Esophagus mucosa (tissue), 1 donor: Measurements from ENCODE around the gene KCTD16. TPM values are rescaled to one million over a fixed set of nuclear protein-coding genes. Genes with fewer than 3 reads are reported as not detected.

Experiments used
- ATAC-seq: fragments of 200-7000 bp; cut with Tn5 transposase; one replicate; pipeline ENCODE4 v1.9.1; 2020
- total RNA-seq: library from RNA; stranded (reverse); gene quantifications from one replicate; pipeline ENCODE4 v1.2.4, GENCODE V29; 2023
- donor health status: DM: yes; HTN: yes; CAD: no.

Gene KCTD16
- total RNA-seq, 1 donor from 2014 or later = not detected

- no peak for ATAC-seq
These were observed 2.7 kb upstream of the KCTD16 start for GRCh38 chr5:144167998-144168397.

- ATAC-seq = peak; percentile 2
These were observed 783 bp upstream of the KCTD16 start for GRCh38 chr5:144169904-144170275.

- ATAC-seq = no peak
These were observed 3.1 kb downstream of the KCTD16 start for GRCh38 chr5:144173766-144174165.

- no peak for ATAC-seq
These were observed 6.9 kb downstream of the KCTD16 start for GRCh38 chr5:144177548-144177947.

- ATAC-seq = no peak
These were observed 8.6 kb downstream of the KCTD16 start for GRCh38 chr5:144179226-144179625.

GRCh38 chr5:144183254-144183889 lies 12.7 kb downstream of the KCTD16 start:
- ATAC-seq = no peak

GRCh38 chr5:144187699-144188294 lies 17.1 kb downstream of the KCTD16 start:
- ATAC-seq = peak; percentile 59

- ATAC-seq = peak; percentile 44
These were observed 19.2 kb downstream of the KCTD16 start for GRCh38 chr5:144189800-144190429.

GRCh38 chr5:144191531-144191930 lies 20.9 kb downstream of the KCTD16 start:
- no peak for ATAC-seq

- peak; percentile 57 for ATAC-seq
These were observed 21.3 kb downstream of the KCTD16 start for GRCh38 chr5:144191998-144192397.

- ATAC-seq = no peak
These were observed 22.0 kb downstream of the KCTD16 start for GRCh38 chr5:144192661-144193060.

- ATAC-seq = no peak
These were observed 23.5 kb downstream of the KCTD16 start for GRCh38 chr5:144194144-144194543.

GRCh38 chr5:144195448-144195847 lies 24.8 kb downstream of the KCTD16 start:
- no peak for ATAC-seq

- ATAC-seq = no peak
These were observed 25.9 kb downstream of the KCTD16 start for GRCh38 chr5:144196612-144197011.

- ATAC-seq = peak; percentile 77
These were observed 27.7 kb downstream of the KCTD16 start for GRCh38 chr5:144198386-144198785.

GRCh38 chr5:144201588-144201987 lies 30.9 kb downstream of the KCTD16 start:
- no peak for ATAC-seq

- peak; percentile 55 for ATAC-seq
These were observed 31.4 kb downstream of the KCTD16 start for GRCh38 chr5:144202072-144202471.

- ATAC-seq = no peak
These were observed 32.1 kb downstream of the KCTD16 start for GRCh38 chr5:144202726-144203125.

- peak; percentile 72 for ATAC-seq
These were observed 33.3 kb downstream of the KCTD16 start for GRCh38 chr5:144203750-144204596.

GRCh38 chr5:144205141-144205551 lies 34.5 kb downstream of the KCTD16 start:
- ATAC-seq = no peak

- ATAC-seq = no peak
These were observed 35.5 kb downstream of the KCTD16 start for GRCh38 chr5:144206141-144206540.

- no peak for ATAC-seq
These were observed 37.3 kb downstream of the KCTD16 start for GRCh38 chr5:144207875-144208444.

GRCh38 chr5:144209361-144209760 lies 38.7 kb downstream of the KCTD16 start:
- ATAC-seq = no peak
